Measurements from ENCODE around the gene LILRA1. TPM values are rescaled to one million over a fixed set of nuclear protein-coding genes. Genes with fewer than 3 reads are reported as not detected.

Gene LILRA1
- total and polyA plus RNA-seq, 9 of the 15 experiments (the other 6 are each of a cell fraction or from before 2014, with no cell fraction given) = not detected

DNA sequence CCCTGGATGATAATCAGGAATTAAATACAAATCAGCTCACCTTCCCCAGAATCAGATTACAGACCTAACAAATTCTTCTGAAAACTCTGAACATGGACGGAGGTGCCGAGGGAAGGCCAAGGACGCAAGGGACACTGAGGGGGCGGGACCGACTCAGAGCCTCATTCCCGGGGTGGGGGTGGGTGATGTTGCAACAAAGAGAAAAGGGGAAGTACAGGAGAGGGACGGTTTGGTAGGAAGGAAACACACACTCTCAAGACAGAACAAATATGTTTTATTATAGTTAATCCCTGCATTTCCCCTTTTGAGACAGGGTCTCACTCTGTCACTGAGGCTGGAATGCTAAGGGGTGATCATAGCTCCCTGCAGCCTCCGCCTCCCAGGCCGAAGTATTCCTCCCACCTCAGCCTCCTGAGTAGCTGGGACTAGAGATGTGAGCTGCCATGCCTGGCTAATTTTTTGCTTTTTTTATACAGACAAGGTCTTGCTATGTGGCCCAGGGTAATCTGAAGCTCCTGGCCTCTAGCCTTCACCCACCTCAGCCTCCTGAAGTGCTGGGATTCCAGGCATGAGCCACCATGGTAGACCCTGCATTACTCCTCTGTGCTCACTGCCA is 20.6 kb upstream of the LILRA1 start (continued):
- TF ChIP-seq EZH2 (IDR thresholded peaks at IDR 0.05; ENCODE audit: borderline replicate concordance, low read depth, low read length) (no peak), TRIM28 (IDR thresholded peaks at IDR 0.05) (no peak), ZNF766 (CRISPR knock-in tag; conservative IDR thresholded peaks at IDR 0.05) (peak; percentile 55; the same call in 1 of the 2 replicates), TRIM24 (IDR thresholded peaks at IDR 0.05) (peak in 1 of 2 experiments; percentile 52; a peak in 1 of 4 replicates), BRD9 (IDR thresholded peaks at IDR 0.05; ENCODE audit: low read depth, partially characterized antibody) (no peak), BCL6 (CRISPR knock-in tag; IDR thresholded peaks at IDR 0.05) (no peak), ARID2 (IDR thresholded peaks at IDR 0.05) (no peak), EGR1 (conservative IDR thresholded peaks at IDR 0.05) (peak; percentile 67), ZNF57 (CRISPR knock-in tag; IDR thresholded peaks at IDR 0.05) (no peak), POLR2AphosphoS5 (IDR thresholded peaks at IDR 0.05; ENCODE audit: control insufficient read depth, insufficient read depth, low read depth, low read length) (no peak), CREM (IDR thresholded peaks at IDR 0.05; ENCODE audit: low read depth) (peak; percentile 45; the same call in 1 of the 2 replicates), COPS2 (conservative IDR thresholded peaks at IDR 0.05) (no peak), ZNF445 (CRISPR knock-in tag; IDR thresholded peaks at IDR 0.05; ENCODE audit: low read depth) (no peak), KDM5B (IDR thresholded peaks at IDR 0.05; ENCODE audit: insufficient replicate concordance, low read depth, low read length) (no peak), CAMTA2 (CRISPR knock-in tag; conservative IDR thresholded peaks at IDR 0.05) (no peak), ILF3 (IDR thresholded peaks at IDR 0.05; ENCODE audit: borderline replicate concordance) (no peak), RNF2 (IDR thresholded peaks at IDR 0.05) (no peak)
- TF ChIP-seq, protein P1, sequence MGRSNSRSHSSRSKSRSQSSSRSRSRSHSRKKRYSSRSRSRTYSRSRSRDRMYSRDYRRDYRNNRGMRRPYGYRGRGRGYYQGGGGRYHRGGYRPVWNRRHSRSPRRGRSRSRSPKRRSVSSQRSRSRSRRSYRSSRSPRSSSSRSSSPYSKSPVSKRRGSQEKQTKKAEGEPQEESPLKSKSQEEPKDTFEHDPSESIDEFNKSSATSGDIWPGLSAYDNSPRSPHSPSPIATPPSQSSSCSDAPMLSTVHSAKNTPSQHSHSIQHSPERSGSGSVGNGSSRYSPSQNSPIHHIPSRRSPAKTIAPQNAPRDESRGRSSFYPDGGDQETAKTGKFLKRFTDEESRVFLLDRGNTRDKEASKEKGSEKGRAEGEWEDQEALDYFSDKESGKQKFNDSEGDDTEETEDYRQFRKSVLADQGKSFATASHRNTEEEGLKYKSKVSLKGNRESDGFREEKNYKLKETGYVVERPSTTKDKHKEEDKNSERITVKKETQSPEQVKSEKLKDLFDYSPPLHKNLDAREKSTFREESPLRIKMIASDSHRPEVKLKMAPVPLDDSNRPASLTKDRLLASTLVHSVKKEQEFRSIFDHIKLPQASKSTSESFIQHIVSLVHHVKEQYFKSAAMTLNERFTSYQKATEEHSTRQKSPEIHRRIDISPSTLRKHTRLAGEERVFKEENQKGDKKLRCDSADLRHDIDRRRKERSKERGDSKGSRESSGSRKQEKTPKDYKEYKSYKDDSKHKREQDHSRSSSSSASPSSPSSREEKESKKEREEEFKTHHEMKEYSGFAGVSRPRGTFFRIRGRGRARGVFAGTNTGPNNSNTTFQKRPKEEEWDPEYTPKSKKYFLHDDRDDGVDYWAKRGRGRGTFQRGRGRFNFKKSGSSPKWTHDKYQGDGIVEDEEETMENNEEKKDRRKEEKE (IDR thresholded peaks at IDR 0.05; ENCODE audit: borderline replicate concordance in 1 of 2, control insufficient read depth in 1 of 2, low read depth in 2 of 2, low read length in 1 of 2) = no peak
- TF ChIP-seq, protein P2, sequence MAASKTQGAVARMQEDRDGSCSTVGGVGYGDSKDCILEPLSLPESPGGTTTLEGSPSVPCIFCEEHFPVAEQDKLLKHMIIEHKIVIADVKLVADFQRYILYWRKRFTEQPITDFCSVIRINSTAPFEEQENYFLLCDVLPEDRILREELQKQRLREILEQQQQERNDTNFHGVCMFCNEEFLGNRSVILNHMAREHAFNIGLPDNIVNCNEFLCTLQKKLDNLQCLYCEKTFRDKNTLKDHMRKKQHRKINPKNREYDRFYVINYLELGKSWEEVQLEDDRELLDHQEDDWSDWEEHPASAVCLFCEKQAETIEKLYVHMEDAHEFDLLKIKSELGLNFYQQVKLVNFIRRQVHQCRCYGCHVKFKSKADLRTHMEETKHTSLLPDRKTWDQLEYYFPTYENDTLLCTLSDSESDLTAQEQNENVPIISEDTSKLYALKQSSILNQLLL (CRISPR knock-in tag; IDR thresholded peaks at IDR 0.05; ENCODE audit: borderline replicate concordance) = no peak
- TF ChIP-seq, protein P3, sequence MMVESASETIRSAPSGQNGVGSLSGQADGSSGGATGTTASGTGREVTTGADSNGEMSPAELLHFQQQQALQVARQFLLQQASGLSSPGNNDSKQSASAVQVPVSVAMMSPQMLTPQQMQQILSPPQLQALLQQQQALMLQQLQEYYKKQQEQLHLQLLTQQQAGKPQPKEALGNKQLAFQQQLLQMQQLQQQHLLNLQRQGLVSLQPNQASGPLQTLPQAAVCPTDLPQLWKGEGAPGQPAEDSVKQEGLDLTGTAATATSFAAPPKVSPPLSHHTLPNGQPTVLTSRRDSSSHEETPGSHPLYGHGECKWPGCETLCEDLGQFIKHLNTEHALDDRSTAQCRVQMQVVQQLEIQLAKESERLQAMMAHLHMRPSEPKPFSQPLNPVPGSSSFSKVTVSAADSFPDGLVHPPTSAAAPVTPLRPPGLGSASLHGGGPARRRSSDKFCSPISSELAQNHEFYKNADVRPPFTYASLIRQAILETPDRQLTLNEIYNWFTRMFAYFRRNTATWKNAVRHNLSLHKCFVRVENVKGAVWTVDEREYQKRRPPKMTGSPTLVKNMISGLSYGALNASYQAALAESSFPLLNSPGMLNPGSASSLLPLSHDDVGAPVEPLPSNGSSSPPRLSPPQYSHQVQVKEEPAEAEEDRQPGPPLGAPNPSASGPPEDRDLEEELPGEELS (CRISPR knock-in tag; IDR thresholded peaks at IDR 0.05; ENCODE audit: borderline replicate concordance) = no peak
- TF ChIP-seq, protein P4, sequence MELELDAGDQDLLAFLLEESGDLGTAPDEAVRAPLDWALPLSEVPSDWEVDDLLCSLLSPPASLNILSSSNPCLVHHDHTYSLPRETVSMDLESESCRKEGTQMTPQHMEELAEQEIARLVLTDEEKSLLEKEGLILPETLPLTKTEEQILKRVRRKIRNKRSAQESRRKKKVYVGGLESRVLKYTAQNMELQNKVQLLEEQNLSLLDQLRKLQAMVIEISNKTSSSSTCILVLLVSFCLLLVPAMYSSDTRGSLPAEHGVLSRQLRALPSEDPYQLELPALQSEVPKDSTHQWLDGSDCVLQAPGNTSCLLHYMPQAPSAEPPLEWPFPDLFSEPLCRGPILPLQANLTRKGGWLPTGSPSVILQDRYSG (tag; conservative IDR thresholded peaks at IDR 0.05; ENCODE audit: low read depth) = no peak

Measured in K562 (cell line).